Measurements from ENCODE around the gene PRR13. TPM values are rescaled to one million over a fixed set of nuclear protein-coding genes. Genes with fewer than 3 reads are reported as not detected.

The PRR13 gene
- total and polyA plus RNA-seq, 9 of the 15 experiments (the other 6 are each of a cell fraction or from before 2014, with no cell fraction given), result 117 to 835 (median 285) TPM

- no peak overlapping the region for H2AFZ ChIP-seq (ENCODE audit: low read depth, low read length)
- H3K9me1 ChIP-seq (ENCODE audit: control insufficient read depth, insufficient read depth, low read length), result peaks cover 3% of the 10 kb centered on the region
- peak; percentile 69 for TF ChIP-seq POLR2AphosphoS5 (IDR thresholded peaks at IDR 0.05; ENCODE audit: control insufficient read depth, insufficient read depth, low read depth, low read length)
- TF ChIP-seq ZNF561 (CRISPR knock-in tag; conservative IDR thresholded peaks at IDR 0.05), result no peak
- no peak for TF ChIP-seq ZNF764 (CRISPR knock-in tag; IDR thresholded peaks at IDR 0.05; ENCODE audit: low read depth)
- peak; percentile 25 for TF ChIP-seq POLR2AphosphoS2 (IDR thresholded peaks at IDR 0.05; ENCODE audit: low read length)
- no peak for TF ChIP-seq IFI16 (CRISPR knock-in tag; IDR thresholded peaks at IDR 0.05)
- peak; percentile 11 for TF ChIP-seq POLR2A (conservative IDR thresholded peaks at IDR 0.05)
- TF ChIP-seq PTTG1 (tag; IDR thresholded peaks at IDR 0.05; ENCODE audit: low read depth), result no peak
- H3K4me3 ChIP-seq, result no peak overlapping the region
- CTCF ChIA-PET (ENCODE audit: low intra/inter-chr PET ratio), result interaction anchor here (0.9 to 1.2 kb wide), 2 partner anchors 28 to 128 kb away, joined by 3 read pairs; no protein-coding TSS in a partner anchor
- no peak overlapping the region for H3K4me2 ChIP-seq (ENCODE audit: insufficient read depth, low read length)
- POLR2A ChIA-PET, result interaction anchor here (0.7 to 7.1 kb wide), 9 partner anchors 9 to 128 kb away, joined by 4 to 99 read pairs (median 11); partner anchors contain the start of gene TARBP2
- H4K20me1 ChIP-seq (replicated peaks; ENCODE audit: control insufficient read depth, insufficient read depth, low read length), result peaks cover 23% of the 10 kb centered on the region
- FAIRE-seq (no peak), ATAC-seq (no peak), DNase-seq (ENCODE audit: extremely low read depth in 1 of 4, low spot score in 3 of 4) (no peak)
- peaks cover 22% of the 10 kb centered on the region for H3K79me2 ChIP-seq (ENCODE audit: control insufficient read depth, insufficient read depth, low read length)
- peaks cover 0 to 8% of the 10 kb centered on the region in 2 experiments; a peak in 3 of 5 replicates for H3K4me1 ChIP-seq (replicated peaks in 1 of 2; ENCODE audit: control insufficient read depth in 2 of 2, insufficient read depth in 2 of 2, low read length in 2 of 2)
- 74% methylated on average over 11 of the region's 12 CpGs for WGBS (ENCODE audit: insufficient coverage, low coverage, missing lambda C conversion rate)
- H3K27me3 ChIP-seq (ENCODE audit: control insufficient read depth in 2 of 2, insufficient read depth in 2 of 2, low read length in 2 of 2), result no peaks in the 10 kb centered on the region
- H3K27ac ChIP-seq (ENCODE audit: extremely low read depth, low read depth, low read length), result no peak overlapping the region
- no peak overlapping the region for H3K9ac ChIP-seq (ENCODE audit: insufficient read depth in 1 of 2, low read depth in 2 of 2, low read length in 2 of 2)
- in situ Hi-C loops (cut with MboI), result no loop called here
- BruUV-seq (replicated peaks), result no TSS peak
- no peaks in the 10 kb centered on the region for H3K9me3 ChIP-seq (replicated peaks; ENCODE audit: control insufficient read depth, insufficient read depth, low read depth, low read length)
- intact Hi-C loops (cut with micrococcal nuclease), result no loop called here
- H3K36me3 ChIP-seq (ENCODE audit: control insufficient read depth, insufficient read depth, low read length), result peaks cover 94% of the 10 kb centered on the region
These were observed 39.2 kb downstream of the PRR13 start for GRCh38 chr12:53480491-53481442.

Measured in K562 (cell line).